RWPE2 (cell line): ENCODE data around the gene UBE2G2.

ENCODE experiments used
- ATAC-seq: fragments of 200-7000 bp; cut with Tn5 transposase; 3 replicates; pipeline ENCODE4 v1.9.1; 2021; ENCODE audit warnings: low read depth
- DNase-seq: peaks from one replicate; pipeline ENCODE4 v3.0.0-alpha.2; 2020; ENCODE audit warnings: low spot score
- H3K27ac ChIP-seq: fragments of 450-650 bp; 2 replicates; pipeline ENCODE4 v1.5.1; 2017; ENCODE audit warnings: mild to moderate bottlenecking; ENCODE audit not compliant: poor library complexity, severe bottlenecking
- H3K27me3 ChIP-seq: fragments of 250-450 bp; sonication (Bioruptor Pico); 2 replicates; pipeline ENCODE4 v1.5.1; 2021; ENCODE audit warnings: mild to moderate bottlenecking, moderate library complexity; ENCODE audit not compliant: insufficient read depth, poor library complexity, severe bottlenecking
- H3K36me3 ChIP-seq: fragments of 250-450 bp; sonication (Bioruptor Pico); 2 replicates; pipeline ENCODE4 v1.5.1; 2020; ENCODE audit warnings: low read depth, mild to moderate bottlenecking, moderate library complexity
- H3K4me1 ChIP-seq: fragments of 250-450 bp; sonication (Bioruptor Pico); 2 replicates; pipeline ENCODE4 v1.5.1; 2021; ENCODE audit warnings: mild to moderate bottlenecking, moderate library complexity; ENCODE audit not compliant: insufficient read depth, poor library complexity, severe bottlenecking
- H3K4me3 ChIP-seq: fragments of 250-450 bp; sonication (Bioruptor Pico); 2 replicates; pipeline ENCODE4 v1.5.1; 2021; ENCODE audit warnings: mild to moderate bottlenecking, moderate library complexity; ENCODE audit not compliant: severe bottlenecking
- H3K9me3 ChIP-seq: fragments of 250-450 bp; sonication (Bioruptor Pico); 2 replicates; pipeline ENCODE4 v1.5.1; 2021; ENCODE audit warnings: mild to moderate bottlenecking, moderate library complexity; ENCODE audit not compliant: severe bottlenecking
- CTCF ChIP-seq: fragments of 450-650 bp; IDR thresholded peaks from one replicate; pipeline ENCODE4 v1.5.1; 2017; ENCODE audit warnings: mild to moderate bottlenecking, moderate library complexity; ENCODE audit not compliant: poor library complexity, severe bottlenecking

UBE2G2 gene

GRCh38 chr21:44805226-44805625 lies 3.6 kb upstream of the UBE2G2 start:
- Histone ChIP-seq H3K27me3 (no peaks in the 10 kb centered on the region), H3K4me1 (peaks cover 4% of the 10 kb centered on the region), H3K27ac (no peak overlapping the region), H3K36me3 (peaks cover 78% of the 10 kb centered on the region), H3K9me3 (no peaks in the 10 kb centered on the region), H3K4me3 (no peak overlapping the region)
- DNase-seq (no peak), ATAC-seq (no peak)
- no peak for TF ChIP-seq CTCF

GRCh38 chr21:44804762-44805161 lies 3.1 kb upstream of the UBE2G2 start:
- no peak for ATAC-seq
- no peak overlapping the region for H3K4me3 ChIP-seq
- no peak overlapping the region for H3K27ac ChIP-seq
- H3K4me1 ChIP-seq, result peaks cover 8% of the 10 kb centered on the region
- no peak for TF ChIP-seq CTCF
- H3K27me3 ChIP-seq, result no peaks in the 10 kb centered on the region
- DNase-seq, result no peak
- H3K9me3 ChIP-seq, result no peaks in the 10 kb centered on the region
- H3K36me3 ChIP-seq, result peaks cover 78% of the 10 kb centered on the region

- peaks cover 11% of the 10 kb centered on the region for H3K4me1 ChIP-seq
- no peak for ATAC-seq
- H3K4me3 ChIP-seq, result no peak overlapping the region
- no peaks in the 10 kb centered on the region for H3K27me3 ChIP-seq
- no peak for TF ChIP-seq CTCF
- no peak for DNase-seq
- H3K9me3 ChIP-seq, result no peaks in the 10 kb centered on the region
- peaks cover 78% of the 10 kb centered on the region for H3K36me3 ChIP-seq
- H3K27ac ChIP-seq, result no peak overlapping the region
These were observed 2.0 kb upstream of the UBE2G2 start for GRCh38 chr21:44803651-44804050.

- TF ChIP-seq CTCF, result no peak
- no peaks in the 10 kb centered on the region for H3K27me3 ChIP-seq
- H3K4me3 ChIP-seq, result peak overlapping the region; percentile 88
- peaks cover 11% of the 10 kb centered on the region for H3K4me1 ChIP-seq
- ATAC-seq (peak; percentile 20), DNase-seq (no peak)
- H3K36me3 ChIP-seq, result peaks cover 77% of the 10 kb centered on the region
- no peaks in the 10 kb centered on the region for H3K9me3 ChIP-seq
- peak overlapping the region; percentile 57 for H3K27ac ChIP-seq
These were observed 955 bp upstream of the UBE2G2 start for GRCh38 chr21:44802396-44803153.

- H3K9me3 ChIP-seq, result no peaks in the 10 kb centered on the region
- H3K4me3 ChIP-seq, result peak overlapping the region; percentile 88
- peak; percentile 34 for TF ChIP-seq CTCF
- H3K27ac ChIP-seq, result peak overlapping the region; percentile 57
- H3K4me1 ChIP-seq, result peaks cover 11% of the 10 kb centered on the region
- DNase-seq (no peak), ATAC-seq (peak; percentile 33; the same call in 1 of the 3 replicates)
- H3K27me3 ChIP-seq, result no peaks in the 10 kb centered on the region
- H3K36me3 ChIP-seq, result peaks cover 76% of the 10 kb centered on the region
These were observed 601 bp downstream of the UBE2G2 start for GRCh38 chr21:44800971-44801467.
